PC-9 (cell line): ENCODE results near the gene PRKRIP1. TPM values are rescaled to one million over a fixed set of nuclear protein-coding genes. Genes with fewer than 3 reads are reported as not detected.

Experiments used
- BruUV-seq: library from RNA; stranded (reverse); fragments of 400-500 nt; replicated peaks from 2 replicates; lab custom pipeline; 2021; lab: Mats Ljungman, UMichigan
- CTCF ChIA-PET: fragments of 300-600 bp; sonication (Branson Sonifier 250); formaldehyde crosslinking; loops from one replicate; lab custom pipeline; 2022; ENCODE audit warnings: antibody characterized with exemption; lab: Charles Lee
- POLR2A ChIA-PET: fragments of 300-600 bp; sonication (Branson Sonifier 250); formaldehyde crosslinking; loops from one replicate; lab custom pipeline; 2022; ENCODE audit warnings: antibody characterized with exemption; ENCODE audit not compliant: unreplicated experiment; lab: Charles Lee
- DNase-seq, 2 experiments: peaks; one replicate each; pipeline versions ENCODE4 v3.0.0 to v3.0.0-alpha.2; 2015 to 2022; ENCODE audit warnings: mixed read lengths in 1 of 2
- H2AFZ ChIP-seq: fragments of 200-600 bp; sonication (generic); 2 replicates; pipeline ENCODE4 v1.8.1; 2017; ENCODE audit warnings: antibody characterized with exemption
- H3F3A ChIP-seq: fragments of 200-600 bp; sonication (generic); 2 replicates; pipeline ENCODE4 v1.8.1; 2017; ENCODE audit warnings: antibody characterized with exemption, mild to moderate bottlenecking, low read depth; ENCODE audit not compliant: insufficient read depth
- H3K27ac ChIP-seq: fragments of 200-600 bp; sonication (generic); 2 replicates; pipeline ENCODE4 v1.6.1; 2016; ENCODE audit warnings: mixed run types
- H3K27me3 ChIP-seq: fragments of 200-600 bp; sonication (generic); 2 replicates; pipeline ENCODE4 v1.6.1; 2016; ENCODE audit warnings: low read depth, mixed run types; ENCODE audit not compliant: insufficient read depth
- H3K36me3 ChIP-seq: fragments of 200-600 bp; sonication (generic); 2 replicates; pipeline ENCODE4 v1.6.1; 2016; ENCODE audit warnings: low read depth, mixed run types
- H3K4me1 ChIP-seq: fragments of 200-600 bp; sonication (generic); replicated peaks from 2 replicates; pipeline ENCODE4 v1.6.1; 2016; ENCODE audit warnings: mixed run types; ENCODE audit not compliant: insufficient read depth
- H3K4me2 ChIP-seq: fragments of 200-600 bp; sonication (generic); 2 replicates; pipeline ENCODE4 v1.6.1; 2017; ENCODE audit warnings: mixed run types
- H3K4me3 ChIP-seq: fragments of 200-600 bp; sonication (generic); 2 replicates; pipeline ENCODE4 v1.6.1; 2016; ENCODE audit warnings: mixed run types
- H3K79me2 ChIP-seq: fragments of 200-600 bp; sonication (generic); 2 replicates; pipeline ENCODE4 v1.6.1; 2017; ENCODE audit warnings: low read depth, mixed run types
- H3K9me2 ChIP-seq: fragments of 200-600 bp; sonication (generic); 2 replicates; pipeline ENCODE4 v1.8.1; 2017; ENCODE audit warnings: mild to moderate bottlenecking; ENCODE audit not compliant: insufficient read depth
- H3K9me3 ChIP-seq: fragments of 200-600 bp; sonication (generic); 2 replicates; pipeline ENCODE4 v1.8.1; 2016; ENCODE audit warnings: low read depth; ENCODE audit not compliant: insufficient read depth
- H4K20me1 ChIP-seq: fragments of 200-600 bp; sonication (generic); 2 replicates; pipeline ENCODE4 v1.8.1; 2017; ENCODE audit not compliant: insufficient read depth
- CTCF ChIP-seq: fragments of 200-600 bp; sonication (generic); conservative IDR thresholded peaks from 2 replicates; pipeline ENCODE4 v1.6.1; 2017; ENCODE audit warnings: mixed run types, antibody characterized with exemption, mild to moderate bottlenecking, moderate library complexity
- EZH2 ChIP-seq: fragments of 200-600 bp; sonication (generic); IDR thresholded peaks from 2 replicates; pipeline ENCODE4 v1.8.0; 2017; ENCODE audit warnings: antibody characterized with exemption, low read depth
- intact Hi-C: fragments of 100-400 bp; cut with micrococcal nuclease; formaldehyde crosslinking; loops from one replicate; pipeline ENCODE4 v1.10.0; 2022; ENCODE audit not compliant: unreplicated experiment
- total RNA-seq: library from RNA; stranded (reverse); gene quantifications from 2 replicates; pipeline ENCODE4 v1.2.3, GENCODE V29; 2021

PRKRIP1 gene
- total RNA-seq, 1 experiment from 2014 or later = 34.6 TPM

DNA sequence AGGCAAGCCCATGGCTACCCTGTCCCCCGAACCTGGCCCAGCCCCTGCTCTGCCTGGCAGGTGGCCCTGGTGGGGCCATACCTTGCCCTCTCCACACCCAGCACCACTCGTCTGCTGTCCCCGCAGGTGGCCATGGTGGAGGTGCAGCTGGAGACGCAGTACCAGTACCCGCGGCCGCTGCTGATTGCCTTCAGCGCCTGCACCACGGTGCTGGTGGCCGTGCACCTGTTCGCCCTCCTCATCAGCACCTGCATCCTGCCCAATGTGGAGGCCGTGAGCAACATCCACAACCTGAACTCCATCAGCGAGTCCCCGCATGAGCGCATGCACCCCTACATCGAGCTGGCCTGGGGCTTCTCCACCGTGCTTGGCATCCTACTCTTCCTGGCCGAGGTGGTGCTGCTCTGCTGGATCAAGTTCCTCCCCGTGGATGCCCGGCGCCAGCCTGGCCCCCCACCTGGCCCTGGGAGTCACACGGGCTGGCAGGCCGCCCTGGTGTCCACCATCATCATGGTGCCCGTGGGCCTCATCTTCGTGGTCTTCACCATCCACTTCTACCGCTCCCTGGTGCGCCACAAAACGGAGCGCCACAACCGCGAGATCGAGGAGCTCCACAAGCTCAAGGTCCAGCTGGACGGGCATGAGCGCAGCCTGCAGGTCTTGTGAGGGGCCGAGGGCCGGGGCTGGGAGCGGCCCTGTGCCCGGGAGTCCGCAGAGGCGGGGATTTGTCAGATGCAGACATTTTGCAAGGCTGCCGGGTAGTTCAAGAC, 50.4 kb downstream of the PRKRIP1 start:
- Histone ChIP-seq H2AFZ (no peak overlapping the region), H4K20me1 (no peaks in the 10 kb centered on the region), H3K36me3 (no peaks in the 10 kb centered on the region), H3K27me3 (no peaks in the 10 kb centered on the region), H3K4me3 (no peak overlapping the region), H3K79me2 (no peaks in the 10 kb centered on the region), H3K9me3 (no peaks in the 10 kb centered on the region), H3K27ac (no peak overlapping the region), H3K9me2 (no peaks in the 10 kb centered on the region), H3K4me2 (no peak overlapping the region), H3K4me1 (no peaks in the 10 kb centered on the region), H3F3A (no peaks in the 10 kb centered on the region)
- CTCF ChIA-PET = no interaction called here
- DNase-seq = no peak
- TF ChIP-seq EZH2 = no peak
- TF ChIP-seq CTCF = no peak
- intact Hi-C loops = no loop called here
- POLR2A ChIA-PET = no interaction called here
- no TSS peak for BruUV-seq

DNA sequence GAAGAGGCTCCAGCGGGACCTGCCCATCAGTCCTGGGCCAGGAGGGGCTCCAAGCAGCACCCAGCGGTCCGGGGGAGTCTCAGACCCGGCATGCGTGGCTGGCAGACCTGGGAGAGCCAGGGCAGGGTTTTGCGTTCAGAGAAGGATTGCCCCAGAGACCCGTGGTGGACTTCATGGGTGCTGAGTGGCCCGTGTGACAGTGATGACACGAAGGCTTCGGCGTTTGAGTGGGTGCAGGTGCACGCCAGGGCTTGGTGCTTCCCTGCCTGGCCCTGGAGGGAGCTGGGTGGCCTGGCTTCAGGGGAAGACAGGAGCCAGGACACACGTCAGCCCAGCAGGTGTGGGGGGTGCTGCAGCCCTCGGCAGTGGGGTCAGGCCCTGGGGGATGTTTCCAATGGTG, 51.1 kb downstream of the PRKRIP1 start:
- intact Hi-C loops = no loop called here
- H3K27me3 ChIP-seq = no peaks in the 10 kb centered on the region
- CTCF ChIA-PET = no interaction called here
- BruUV-seq = no TSS peak
- H3K36me3 ChIP-seq = no peaks in the 10 kb centered on the region
- no peaks in the 10 kb centered on the region for H3K4me1 ChIP-seq
- no peak overlapping the region for H3K4me3 ChIP-seq
- H3K9me2 ChIP-seq = no peaks in the 10 kb centered on the region
- H3K9me3 ChIP-seq = no peaks in the 10 kb centered on the region
- no peaks in the 10 kb centered on the region for H3K79me2 ChIP-seq
- H2AFZ ChIP-seq = no peak overlapping the region
- TF ChIP-seq EZH2 (no peak), CTCF (no peak)
- DNase-seq = no peak
- H3F3A ChIP-seq = no peaks in the 10 kb centered on the region
- H3K4me2 ChIP-seq = no peak overlapping the region
- H4K20me1 ChIP-seq = no peaks in the 10 kb centered on the region
- H3K27ac ChIP-seq = no peak overlapping the region
- POLR2A ChIA-PET = no interaction called here

- TF ChIP-seq CTCF (no peak), EZH2 (no peak)
- POLR2A ChIA-PET = no interaction called here
- no peak overlapping the region for H3K27ac ChIP-seq
- CTCF ChIA-PET = no interaction called here
- no peaks in the 10 kb centered on the region for H3K9me3 ChIP-seq
- H3K36me3 ChIP-seq = no peaks in the 10 kb centered on the region
- intact Hi-C loops = no loop called here
- no peaks in the 10 kb centered on the region for H4K20me1 ChIP-seq
- H3K79me2 ChIP-seq = no peaks in the 10 kb centered on the region
- no TSS peak for BruUV-seq
- no peaks in the 10 kb centered on the region for H3F3A ChIP-seq
- no peaks in the 10 kb centered on the region for H3K27me3 ChIP-seq
- no peaks in the 10 kb centered on the region for H3K4me1 ChIP-seq
- H2AFZ ChIP-seq = no peak overlapping the region
- H3K4me3 ChIP-seq = no peak overlapping the region
- DNase-seq = no peak
- H3K9me2 ChIP-seq = no peaks in the 10 kb centered on the region
- no peak overlapping the region for H3K4me2 ChIP-seq
These were observed 53.0 kb downstream of the PRKRIP1 start for GRCh38 chr7:102449136-102449535.
